ENCODE results near the gene PIK3R3. TPM values are rescaled to one million over a fixed set of nuclear protein-coding genes. Genes with fewer than 3 reads are reported as not detected.

Gene PIK3R3
- total RNA-seq, 3 donors from 2014 or later = 17.9 to 80.3 (median 46.8) TPM

DNA sequence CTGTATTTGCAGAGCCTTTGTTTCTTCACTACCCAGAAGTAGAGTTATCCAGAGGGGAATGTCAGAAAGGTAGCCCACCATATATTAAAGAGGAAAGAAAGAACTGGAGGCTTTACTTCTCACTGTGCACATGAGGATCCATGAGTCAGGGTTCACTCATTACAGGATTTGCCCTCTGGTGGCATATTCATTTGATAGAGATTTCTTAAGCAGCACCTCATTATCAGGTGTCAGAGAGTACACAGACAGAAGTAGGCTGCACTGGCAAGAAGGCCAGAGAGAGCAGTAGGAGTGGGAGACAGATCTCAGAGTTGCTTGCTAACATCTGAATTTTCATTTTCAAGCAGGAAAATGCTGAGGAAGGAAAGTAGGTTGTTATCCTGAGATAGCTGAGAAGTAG, 123.8 kb downstream of the PIK3R3 start:
- H3K9me3 ChIP-seq = no peaks in the 10 kb centered on the region
- H3K4me1 ChIP-seq = no peaks in the 10 kb centered on the region
- no peaks in the 10 kb centered on the region for H3K27me3 ChIP-seq
- H3K4me3 ChIP-seq = no peak overlapping the region
- TF ChIP-seq POLR2AphosphoS5 (IDR thresholded peaks at IDR 0.05) (no peak), POLR2A (IDR thresholded peaks at IDR 0.05) (no peak)
- TF ChIP-seq, protein P1, sequence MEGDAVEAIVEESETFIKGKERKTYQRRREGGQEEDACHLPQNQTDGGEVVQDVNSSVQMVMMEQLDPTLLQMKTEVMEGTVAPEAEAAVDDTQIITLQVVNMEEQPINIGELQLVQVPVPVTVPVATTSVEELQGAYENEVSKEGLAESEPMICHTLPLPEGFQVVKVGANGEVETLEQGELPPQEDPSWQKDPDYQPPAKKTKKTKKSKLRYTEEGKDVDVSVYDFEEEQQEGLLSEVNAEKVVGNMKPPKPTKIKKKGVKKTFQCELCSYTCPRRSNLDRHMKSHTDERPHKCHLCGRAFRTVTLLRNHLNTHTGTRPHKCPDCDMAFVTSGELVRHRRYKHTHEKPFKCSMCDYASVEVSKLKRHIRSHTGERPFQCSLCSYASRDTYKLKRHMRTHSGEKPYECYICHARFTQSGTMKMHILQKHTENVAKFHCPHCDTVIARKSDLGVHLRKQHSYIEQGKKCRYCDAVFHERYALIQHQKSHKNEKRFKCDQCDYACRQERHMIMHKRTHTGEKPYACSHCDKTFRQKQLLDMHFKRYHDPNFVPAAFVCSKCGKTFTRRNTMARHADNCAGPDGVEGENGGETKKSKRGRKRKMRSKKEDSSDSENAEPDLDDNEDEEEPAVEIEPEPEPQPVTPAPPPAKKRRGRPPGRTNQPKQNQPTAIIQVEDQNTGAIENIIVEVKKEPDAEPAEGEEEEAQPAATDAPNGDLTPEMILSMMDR (IDR thresholded peaks at IDR 0.05) = no peak
- DNase-seq (ENCODE audit: low spot score in 2 of 2) = no peak
- no peak overlapping the region for H3K27ac ChIP-seq
- H3K36me3 ChIP-seq = peaks cover 4% of the 10 kb centered on the region
- intact Hi-C loops (cut with DNase I; ENCODE audit: low total_unique reads) = no loop called here

GRCh38 chr1:46005594-46005993, 126.8 kb downstream of the PIK3R3 start:
- Histone ChIP-seq H3K27me3 (no peaks in the 10 kb centered on the region), H3K27ac (no peak overlapping the region), H3K4me3 (no peak overlapping the region), H3K36me3 (peaks cover 4% of the 10 kb centered on the region), H3K9me3 (no peaks in the 10 kb centered on the region), H3K4me1 (no peaks in the 10 kb centered on the region)
- TF ChIP-seq, protein P1 (IDR thresholded peaks at IDR 0.05) = no peak
- no peak for TF ChIP-seq POLR2A (IDR thresholded peaks at IDR 0.05)
- TF ChIP-seq POLR2AphosphoS5 (IDR thresholded peaks at IDR 0.05) = no peak
- DNase-seq (ENCODE audit: low spot score in 2 of 2) = no peak
- intact Hi-C loops (cut with DNase I; ENCODE audit: low total_unique reads) = no loop called here

- Histone ChIP-seq H3K27ac (no peak overlapping the region), H3K4me3 (no peak overlapping the region), H3K9me3 (no peaks in the 10 kb centered on the region), H3K36me3 (peaks cover 4% of the 10 kb centered on the region), H3K27me3 (no peaks in the 10 kb centered on the region), H3K4me1 (no peaks in the 10 kb centered on the region)
- TF ChIP-seq POLR2A (IDR thresholded peaks at IDR 0.05) (no peak), POLR2AphosphoS5 (IDR thresholded peaks at IDR 0.05) (no peak)
- TF ChIP-seq, protein P1 (IDR thresholded peaks at IDR 0.05) = no peak
- intact Hi-C loops (cut with DNase I; ENCODE audit: low total_unique reads) = no loop called here
- DNase-seq (ENCODE audit: low spot score in 2 of 2) = no peak
These were observed 127.9 kb downstream of the PIK3R3 start for GRCh38 chr1:46004492-46004891.

DNA sequence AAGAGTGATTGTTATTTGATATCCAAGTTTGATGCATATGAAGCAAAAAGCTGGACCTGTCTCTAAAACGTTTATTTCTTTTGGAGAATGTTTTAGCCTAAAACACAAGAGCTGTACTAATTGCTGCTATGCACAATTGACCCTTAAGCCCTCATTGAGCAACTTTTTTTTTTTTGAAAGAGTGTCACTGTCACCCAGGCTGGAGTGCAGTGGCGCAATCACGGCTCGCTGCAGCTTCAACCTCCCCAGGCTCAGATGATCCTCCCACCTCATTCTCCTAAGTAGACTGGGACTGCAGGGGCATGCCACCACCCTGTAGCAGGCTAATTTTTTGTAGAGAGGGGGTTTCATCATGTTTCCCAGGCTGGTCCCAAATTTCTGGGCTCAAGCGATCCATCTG, 129.1 kb downstream of the PIK3R3 start:
- H3K4me3 ChIP-seq = no peak overlapping the region
- intact Hi-C loops (cut with DNase I; ENCODE audit: low total_unique reads) = no loop called here
- no peak for TF ChIP-seq POLR2AphosphoS5 (IDR thresholded peaks at IDR 0.05)
- no peak for TF ChIP-seq POLR2A (IDR thresholded peaks at IDR 0.05)
- TF ChIP-seq, protein P1 (IDR thresholded peaks at IDR 0.05) = no peak
- H3K27ac ChIP-seq = no peak overlapping the region
- no peak for DNase-seq (ENCODE audit: low spot score in 2 of 2)
- H3K27me3 ChIP-seq = no peaks in the 10 kb centered on the region
- H3K36me3 ChIP-seq = peaks cover 1% of the 10 kb centered on the region
- no peaks in the 10 kb centered on the region for H3K9me3 ChIP-seq
- no peaks in the 10 kb centered on the region for H3K4me1 ChIP-seq

DNA sequence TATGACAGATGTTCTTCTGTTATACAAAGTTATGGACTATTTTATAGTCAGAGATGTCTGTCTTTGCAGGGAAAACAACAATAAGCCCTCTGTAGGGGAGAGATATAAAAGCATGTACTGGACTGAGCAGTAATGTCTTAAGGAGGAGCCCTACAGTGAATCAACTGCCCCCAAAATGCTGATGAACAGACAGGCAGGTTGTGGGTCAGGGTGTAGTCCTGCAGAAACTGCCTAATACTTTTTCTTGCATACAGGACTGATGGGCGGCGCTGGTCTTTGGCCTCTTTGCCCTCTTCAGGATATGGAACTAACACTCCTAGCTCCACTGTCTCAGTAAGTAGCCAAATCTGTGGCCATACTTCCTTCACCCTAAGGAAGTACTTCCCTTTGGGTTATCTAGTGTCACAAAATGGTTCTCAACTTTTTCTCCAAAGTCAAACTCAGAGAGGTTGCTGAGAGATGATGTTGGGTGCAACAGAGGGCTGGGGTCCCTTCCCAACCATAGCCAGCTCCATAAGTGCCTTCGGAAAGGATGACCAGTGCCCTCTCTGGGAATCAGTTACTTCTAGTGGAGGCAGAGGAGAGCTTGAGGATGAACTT, 129.8 kb downstream of the PIK3R3 start:
- intact Hi-C loops (cut with DNase I; ENCODE audit: low total_unique reads) = no loop called here
- no peak for DNase-seq (ENCODE audit: low spot score in 2 of 2)
- Histone ChIP-seq H3K4me3 (no peak overlapping the region), H3K9me3 (no peaks in the 10 kb centered on the region), H3K4me1 (no peaks in the 10 kb centered on the region), H3K27me3 (no peaks in the 10 kb centered on the region), H3K36me3 (no peaks in the 10 kb centered on the region), H3K27ac (no peak overlapping the region)
- TF ChIP-seq POLR2A (IDR thresholded peaks at IDR 0.05) (no peak), POLR2AphosphoS5 (IDR thresholded peaks at IDR 0.05) (no peak)
- TF ChIP-seq, protein P1 (IDR thresholded peaks at IDR 0.05) = no peak
